GM21390 (cell line): ENCODE measurements around the gene THSD8.
"Not testable (repeated sequence)": the region's sequence is repeated elsewhere in the genome, so short reads cannot be mapped to it uniquely, and the experiment has no call there.

Experiments used
- ATAC-seq: cut with Tn5 transposase; IDR thresholded peaks from one replicate; pipeline ENCODE4 v1.9.1; 2021; ENCODE audit not compliant: unreplicated experiment

THSD8 gene

GRCh38 chr19:12792051-12792852, 9.6 kb upstream of the THSD8 start:
- no peak for ATAC-seq

DNA sequence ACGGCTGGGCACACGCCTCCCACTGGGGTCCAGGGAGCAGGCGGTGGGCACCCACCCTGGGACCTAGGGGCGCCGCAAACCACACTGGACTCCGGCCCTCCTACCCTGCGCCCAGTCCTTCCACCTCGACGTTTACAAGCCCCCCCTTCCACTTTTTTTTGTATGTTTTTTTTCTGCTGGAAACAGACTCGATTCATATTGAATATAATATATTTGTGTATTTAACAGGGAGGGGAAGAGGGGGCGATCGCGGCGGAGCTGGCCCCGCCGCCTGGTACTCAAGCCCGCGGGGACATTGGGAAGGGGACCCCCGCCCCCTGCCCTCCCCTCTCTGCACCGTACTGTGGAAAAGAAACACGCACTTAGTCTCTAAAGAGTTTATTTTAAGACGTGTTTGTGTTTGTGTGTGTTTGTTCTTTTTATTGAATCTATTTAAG, 9.0 kb upstream of the THSD8 start:
- no peak for ATAC-seq

GRCh38 chr19:12793290-12794195, 8.3 kb upstream of the THSD8 start:
- peak; percentile 28 for ATAC-seq

- ATAC-seq = no peak
Measured at GRCh38 chr19:12794196-12794941, 7.5 kb upstream of the THSD8 start.

DNA sequence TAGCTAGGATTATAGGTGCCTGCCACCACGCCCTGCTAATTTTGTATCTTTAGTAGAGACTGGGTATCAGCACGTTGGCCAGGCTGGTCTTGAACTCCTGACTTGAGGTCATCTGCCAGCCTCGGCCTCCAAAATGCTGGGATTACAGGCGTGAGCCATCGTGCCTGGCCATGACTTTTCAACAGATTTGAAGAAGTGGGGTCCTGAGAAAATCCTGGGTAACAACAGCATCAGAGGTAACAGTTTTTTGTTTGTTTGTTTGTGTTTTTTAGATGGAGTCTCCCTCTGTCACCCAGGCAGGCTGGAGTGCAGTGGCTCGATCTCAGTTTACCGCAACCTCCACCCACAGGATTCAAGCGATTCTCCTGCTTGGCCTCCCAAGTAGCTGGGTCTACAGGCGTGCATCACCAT, 6.9 kb upstream of the THSD8 start:
- ATAC-seq = no peak

DNA sequence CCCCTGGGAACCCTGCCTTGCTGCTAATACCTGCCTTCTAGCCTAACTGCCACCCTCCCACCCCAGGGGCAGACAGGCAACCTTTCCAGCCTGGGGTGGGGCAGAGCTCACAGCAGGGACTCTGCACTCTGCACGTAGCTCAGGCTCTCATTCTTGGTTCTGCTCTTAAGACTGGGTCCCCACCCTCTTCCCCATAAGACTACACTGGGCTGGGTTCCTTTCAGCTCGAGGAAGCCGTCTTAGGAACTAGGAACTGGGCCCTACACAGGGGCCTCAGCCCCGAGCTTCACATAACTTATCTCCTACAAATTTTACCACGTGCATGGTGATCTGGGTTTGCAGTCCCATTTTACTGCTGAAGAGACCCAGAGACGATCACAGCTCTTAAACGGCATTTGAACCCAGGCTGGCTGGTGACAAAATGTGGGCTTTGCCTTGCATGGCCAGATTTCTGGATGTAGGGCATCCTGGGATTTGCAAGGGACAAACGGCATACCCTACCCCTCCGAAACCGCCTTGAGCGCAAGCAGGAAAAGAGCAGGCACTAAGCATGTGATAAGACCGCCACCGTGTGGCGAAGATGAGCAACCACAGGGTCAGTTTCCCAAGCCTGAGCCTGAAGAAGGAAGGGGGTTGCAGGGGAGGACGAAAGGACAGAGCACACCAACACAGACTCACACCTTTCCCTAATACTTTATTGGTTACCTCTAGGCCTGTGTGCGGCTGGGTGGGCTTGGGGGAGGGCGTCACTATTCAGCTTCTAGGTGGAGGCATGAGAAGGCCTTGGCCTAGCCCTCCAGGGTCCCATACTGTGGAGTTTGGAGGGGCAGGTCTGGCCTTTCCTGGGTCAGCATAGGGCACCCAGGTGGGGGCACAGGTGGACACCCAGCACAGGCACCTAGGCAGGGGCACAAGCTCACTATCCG, 5.5 kb upstream of the THSD8 start:
- no peak for ATAC-seq

GRCh38 chr19:12797141-12797587, 4.7 kb upstream of the THSD8 start:
- no peak for ATAC-seq

DNA sequence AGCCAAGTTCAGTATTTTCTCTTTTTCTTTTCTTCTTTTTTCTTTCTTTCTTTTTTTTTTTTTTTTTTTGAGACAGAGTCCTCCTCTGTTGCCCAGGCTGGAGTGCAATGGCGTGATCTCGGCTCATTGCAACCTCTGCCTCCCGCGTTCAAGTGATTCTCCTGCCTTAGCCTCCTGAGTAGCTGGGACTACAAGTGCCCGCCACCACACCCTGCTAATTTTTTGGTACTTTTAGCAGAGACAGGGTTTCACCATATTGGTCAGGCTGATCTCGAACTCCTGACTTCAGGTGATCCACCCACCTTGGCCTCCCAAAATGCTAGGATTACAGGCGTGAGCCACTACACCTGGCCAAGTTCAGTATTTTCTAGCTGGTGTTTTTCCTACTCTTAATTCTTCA, 4.3 kb upstream of the THSD8 start:
- ATAC-seq = not testable (repeated sequence)

GRCh38 chr19:12799742-12800465, 2.0 kb upstream of the THSD8 start:
- no peak for ATAC-seq

GRCh38 chr19:12800466-12800770, 1.5 kb upstream of the THSD8 start:
- no peak for ATAC-seq

DNA sequence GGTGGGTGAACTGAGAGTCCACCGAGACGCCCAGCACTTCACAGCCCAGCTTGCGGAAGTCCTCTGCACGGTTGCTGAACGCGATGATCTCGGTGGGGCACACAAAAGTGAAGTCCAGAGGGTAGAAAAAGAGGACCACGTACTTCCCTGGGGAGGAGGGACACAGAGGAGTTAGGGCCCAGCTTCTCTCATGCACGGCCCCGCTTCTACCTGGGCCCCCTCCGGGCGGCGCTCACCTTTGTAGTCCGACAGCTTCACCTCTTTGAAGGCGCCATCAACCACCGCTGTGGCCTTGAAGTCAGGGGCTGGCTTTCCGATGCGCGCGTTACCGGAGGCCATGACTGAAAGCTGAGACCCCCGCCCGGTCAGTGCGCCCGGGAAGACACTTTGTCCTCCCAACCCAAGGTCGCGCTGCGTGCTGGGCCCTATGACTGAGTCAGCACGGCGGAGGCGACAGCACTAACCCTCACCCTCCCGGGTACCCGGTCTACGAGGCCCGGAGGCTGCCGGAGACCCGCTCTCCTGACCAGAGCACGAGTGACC, 875 bp upstream of the THSD8 start:
- no peak for ATAC-seq

DNA sequence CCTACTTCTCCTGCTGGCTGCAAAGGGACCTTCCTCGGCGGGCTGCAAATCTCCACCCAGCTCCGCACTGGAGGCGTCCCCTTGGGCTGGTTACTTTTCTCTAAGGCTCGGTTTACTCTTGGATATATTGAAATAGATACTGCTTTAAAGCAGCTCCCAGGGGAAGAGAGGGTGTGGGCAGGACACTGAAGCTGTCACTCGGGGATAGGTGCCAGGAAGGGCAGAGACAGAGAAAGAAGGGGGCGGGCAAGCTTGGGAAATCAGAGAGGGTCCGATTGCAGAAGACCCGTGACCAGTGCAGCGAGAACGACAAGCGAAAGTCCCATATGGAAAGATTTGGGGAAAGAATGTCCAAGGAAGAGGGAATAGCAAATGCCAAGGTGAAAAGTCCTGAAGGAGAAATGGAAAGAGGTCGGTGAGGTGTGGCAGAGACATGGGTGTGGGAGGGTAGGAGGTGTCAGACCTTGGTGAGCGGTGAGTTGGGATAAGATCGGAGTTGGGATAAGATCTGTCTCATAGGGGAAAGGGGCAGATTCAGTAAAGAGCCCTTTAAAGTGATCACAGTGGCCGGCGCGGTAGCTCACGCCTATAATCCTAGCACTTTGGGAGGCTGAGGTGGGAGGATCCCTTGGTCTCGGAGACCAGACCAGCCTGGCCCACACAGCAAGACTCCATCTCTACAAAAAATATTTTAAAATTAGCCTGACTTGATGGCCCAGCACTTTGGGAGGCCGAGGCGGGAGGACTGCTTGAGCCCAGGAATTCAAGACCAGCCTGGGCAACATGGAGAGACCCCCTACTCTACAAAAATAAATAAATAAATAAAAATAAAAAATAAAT, 618 bp downstream of the THSD8 start:
- ATAC-seq = no peak

GRCh38 chr19:12804051-12804450, 2.2 kb downstream of the THSD8 start:
- no peak for ATAC-seq

GRCh38 chr19:12806242-12807081, 4.6 kb downstream of the THSD8 start, which contains the start of gene RNASEH2A:
Gene RNASEH2A (plus strand): TSS chr19:12806584. CDS start chr19:12806674, 90 bp downstream.
- no peak for ATAC-seq

GRCh38 chr19:12815088-12815487, 13.2 kb downstream of the THSD8 start:
- ATAC-seq = no peak

DNA sequence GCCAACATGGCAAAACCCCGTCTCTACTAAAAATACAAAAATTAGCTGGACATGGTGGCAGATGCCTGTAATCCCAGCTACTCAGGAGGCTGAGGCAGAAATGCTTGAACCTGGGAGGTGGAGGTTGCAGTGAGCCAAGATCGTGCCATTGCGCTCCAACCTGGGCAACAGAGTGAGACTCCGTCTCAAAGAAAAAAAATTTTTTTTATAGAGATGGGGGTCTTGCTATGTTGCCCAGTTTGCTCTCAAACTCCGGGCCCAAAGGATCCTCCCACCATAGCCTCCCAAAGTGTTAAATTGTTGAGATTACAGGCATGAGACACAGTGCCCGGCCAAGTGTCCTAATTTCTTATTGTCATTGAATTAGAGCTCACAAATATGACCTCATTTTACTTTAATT, 15.3 kb downstream of the THSD8 start:
- ATAC-seq = not testable (repeated sequence)

DNA sequence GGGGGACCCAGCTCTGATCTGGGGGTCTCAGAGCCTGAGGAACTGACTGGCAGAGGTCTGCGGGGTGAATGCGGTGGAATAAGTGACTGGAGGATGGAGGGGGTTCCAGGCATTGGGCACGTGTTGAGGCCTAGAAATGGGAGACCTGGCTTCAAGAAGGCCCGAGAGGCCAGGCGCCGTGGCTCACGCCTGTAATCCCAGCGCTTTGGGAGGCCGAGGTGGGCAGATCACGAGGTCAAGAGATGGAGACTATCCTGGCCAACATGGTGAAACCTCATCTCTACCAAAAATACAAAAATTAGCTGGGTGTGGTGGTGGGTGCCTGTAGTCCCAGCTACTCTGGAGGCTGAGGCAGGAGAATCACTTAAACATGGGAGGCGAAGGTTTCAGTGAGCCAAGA, 15.9 kb downstream of the THSD8 start:
- ATAC-seq = not testable (repeated sequence)
